Measurements from ENCODE around the gene ARHGAP32.
"Not testable (repeated sequence)": the region's sequence is repeated elsewhere in the genome, so short reads cannot be mapped to it uniquely, and the experiment has no call there.

The ARHGAP32 gene

GRCh38 chr11:129204150-129204838, 12.2 kb upstream of the ARHGAP32 start:
- no peak for DNase-seq (ENCODE audit: low read depth in 4 of 4, low spot score in 1 of 4)

- DNase-seq (ENCODE audit: low read depth in 4 of 4, low spot score in 1 of 4) = no peak
These were observed 10.5 kb upstream of the ARHGAP32 start for GRCh38 chr11:129202646-129203045.

- DNase-seq (ENCODE audit: low read depth in 4 of 4, low spot score in 1 of 4) = no peak
These were observed 3.6 kb upstream of the ARHGAP32 start for GRCh38 chr11:129195682-129196081.

GRCh38 chr11:129191649-129192048, 476 bp downstream of the ARHGAP32 start:
- DNase-seq (ENCODE audit: low read depth in 4 of 4, low spot score in 1 of 4) = no peak

GRCh38 chr11:129190087-129190486, 2.0 kb downstream of the ARHGAP32 start:
- no peak for DNase-seq (ENCODE audit: low read depth in 4 of 4, low spot score in 1 of 4)

GRCh38 chr11:129189646-129190045, 2.5 kb downstream of the ARHGAP32 start:
- DNase-seq (ENCODE audit: low read depth in 4 of 4, low spot score in 1 of 4) = no peak

GRCh38 chr11:129185082-129185481, 7.0 kb downstream of the ARHGAP32 start:
- not testable (repeated sequence) for DNase-seq (ENCODE audit: low read depth in 4 of 4, low spot score in 1 of 4)

- DNase-seq (ENCODE audit: low read depth in 4 of 4, low spot score in 1 of 4) = no peak
These were observed 7.5 kb downstream of the ARHGAP32 start for GRCh38 chr11:129184581-129184980.

- no peak for DNase-seq (ENCODE audit: low read depth in 4 of 4, low spot score in 1 of 4)
These were observed 24.8 kb downstream of the ARHGAP32 start for GRCh38 chr11:129167315-129167714.

- DNase-seq (ENCODE audit: low read depth in 4 of 4, low spot score in 1 of 4) = no peak
These were observed 28.4 kb downstream of the ARHGAP32 start for GRCh38 chr11:129163714-129164164.

GRCh38 chr11:129157080-129157479, 35.0 kb downstream of the ARHGAP32 start:
- DNase-seq (ENCODE audit: low read depth in 4 of 4, low spot score in 1 of 4) = not testable (repeated sequence)

- DNase-seq (ENCODE audit: low read depth in 4 of 4, low spot score in 1 of 4) = no peak
These were observed 36.4 kb downstream of the ARHGAP32 start for GRCh38 chr11:129155745-129156144.

- no peak for DNase-seq (ENCODE audit: low read depth in 4 of 4, low spot score in 1 of 4)
These were observed 43.6 kb downstream of the ARHGAP32 start for GRCh38 chr11:129148487-129148886.

GRCh38 chr11:129146191-129146590, 45.9 kb downstream of the ARHGAP32 start:
- no peak for DNase-seq (ENCODE audit: low read depth in 4 of 4, low spot score in 1 of 4)

- no peak for DNase-seq (ENCODE audit: low read depth in 4 of 4, low spot score in 1 of 4)
These were observed 46.8 kb downstream of the ARHGAP32 start for GRCh38 chr11:129145276-129145675.

- DNase-seq (ENCODE audit: low read depth in 4 of 4, low spot score in 1 of 4) = no peak
These were observed 47.9 kb downstream of the ARHGAP32 start for GRCh38 chr11:129144256-129144655.

GRCh38 chr11:129143335-129143734, 48.8 kb downstream of the ARHGAP32 start:
- DNase-seq (ENCODE audit: low read depth in 4 of 4, low spot score in 1 of 4) = no peak

- no peak for DNase-seq (ENCODE audit: low read depth in 4 of 4, low spot score in 1 of 4)
These were observed 50.2 kb downstream of the ARHGAP32 start for GRCh38 chr11:129141748-129142523.

- no peak for DNase-seq (ENCODE audit: low read depth in 4 of 4, low spot score in 1 of 4)
These were observed 60.8 kb downstream of the ARHGAP32 start for GRCh38 chr11:129131316-129131715.

GRCh38 chr11:129128881-129129620, 63.1 kb downstream of the ARHGAP32 start:
- not testable (repeated sequence) for DNase-seq (ENCODE audit: low read depth in 4 of 4, low spot score in 1 of 4)

- no peak for DNase-seq (ENCODE audit: low read depth in 4 of 4, low spot score in 1 of 4)
These were observed 73.1 kb downstream of the ARHGAP32 start for GRCh38 chr11:129119036-129119435.
